ENCODE measurements around the gene UQCRC2. TPM values are rescaled to one million over a fixed set of nuclear protein-coding genes. Genes with fewer than 3 reads are reported as not detected.

UQCRC2 gene
- polyA plus RNA-seq, 1 donor from 2014 or later: 484 TPM

DNA sequence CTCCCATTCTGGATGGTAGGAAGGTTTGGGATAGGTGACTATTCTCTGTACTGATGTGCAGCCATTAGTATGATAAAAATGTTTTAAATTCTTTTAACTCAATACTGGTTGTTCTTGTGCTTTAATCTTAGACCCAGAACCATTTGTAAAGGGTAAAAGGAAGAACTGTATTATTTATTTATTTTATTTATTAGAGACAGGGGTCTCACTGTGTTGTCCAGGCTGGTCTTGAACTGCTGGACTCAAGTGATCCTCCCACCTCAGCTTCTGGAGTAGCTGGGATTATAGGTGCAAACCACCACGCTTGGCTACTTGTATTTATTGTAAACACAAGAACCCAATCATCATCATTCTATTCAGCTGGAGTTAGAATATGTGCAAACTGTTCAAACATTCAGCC, 52.6 kb downstream of the UQCRC2 start:
- TF ChIP-seq RAD21 (conservative IDR thresholded peaks at IDR 0.05) (no peak), EP300 (conservative IDR thresholded peaks at IDR 0.05; ENCODE audit: poor library complexity, severe bottlenecking) (no peak), MXI1 (conservative IDR thresholded peaks at IDR 0.05; ENCODE audit: poor library complexity, severe bottlenecking) (no peak), EZH2 (IDR thresholded peaks at IDR 0.05; ENCODE audit: borderline replicate concordance, insufficient read depth, low read length, poor library complexity, severe bottlenecking) (no peak), TAF1 (IDR thresholded peaks at IDR 0.05; ENCODE audit: low read depth) (no peak), POLR2AphosphoS5 (IDR thresholded peaks at IDR 0.05) (no peak)
- TF ChIP-seq, protein P1, sequence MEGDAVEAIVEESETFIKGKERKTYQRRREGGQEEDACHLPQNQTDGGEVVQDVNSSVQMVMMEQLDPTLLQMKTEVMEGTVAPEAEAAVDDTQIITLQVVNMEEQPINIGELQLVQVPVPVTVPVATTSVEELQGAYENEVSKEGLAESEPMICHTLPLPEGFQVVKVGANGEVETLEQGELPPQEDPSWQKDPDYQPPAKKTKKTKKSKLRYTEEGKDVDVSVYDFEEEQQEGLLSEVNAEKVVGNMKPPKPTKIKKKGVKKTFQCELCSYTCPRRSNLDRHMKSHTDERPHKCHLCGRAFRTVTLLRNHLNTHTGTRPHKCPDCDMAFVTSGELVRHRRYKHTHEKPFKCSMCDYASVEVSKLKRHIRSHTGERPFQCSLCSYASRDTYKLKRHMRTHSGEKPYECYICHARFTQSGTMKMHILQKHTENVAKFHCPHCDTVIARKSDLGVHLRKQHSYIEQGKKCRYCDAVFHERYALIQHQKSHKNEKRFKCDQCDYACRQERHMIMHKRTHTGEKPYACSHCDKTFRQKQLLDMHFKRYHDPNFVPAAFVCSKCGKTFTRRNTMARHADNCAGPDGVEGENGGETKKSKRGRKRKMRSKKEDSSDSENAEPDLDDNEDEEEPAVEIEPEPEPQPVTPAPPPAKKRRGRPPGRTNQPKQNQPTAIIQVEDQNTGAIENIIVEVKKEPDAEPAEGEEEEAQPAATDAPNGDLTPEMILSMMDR (IDR thresholded peaks at IDR 0.05; ENCODE audit: poor library complexity, severe bottlenecking): no peak
- TF ChIP-seq, protein P2, sequence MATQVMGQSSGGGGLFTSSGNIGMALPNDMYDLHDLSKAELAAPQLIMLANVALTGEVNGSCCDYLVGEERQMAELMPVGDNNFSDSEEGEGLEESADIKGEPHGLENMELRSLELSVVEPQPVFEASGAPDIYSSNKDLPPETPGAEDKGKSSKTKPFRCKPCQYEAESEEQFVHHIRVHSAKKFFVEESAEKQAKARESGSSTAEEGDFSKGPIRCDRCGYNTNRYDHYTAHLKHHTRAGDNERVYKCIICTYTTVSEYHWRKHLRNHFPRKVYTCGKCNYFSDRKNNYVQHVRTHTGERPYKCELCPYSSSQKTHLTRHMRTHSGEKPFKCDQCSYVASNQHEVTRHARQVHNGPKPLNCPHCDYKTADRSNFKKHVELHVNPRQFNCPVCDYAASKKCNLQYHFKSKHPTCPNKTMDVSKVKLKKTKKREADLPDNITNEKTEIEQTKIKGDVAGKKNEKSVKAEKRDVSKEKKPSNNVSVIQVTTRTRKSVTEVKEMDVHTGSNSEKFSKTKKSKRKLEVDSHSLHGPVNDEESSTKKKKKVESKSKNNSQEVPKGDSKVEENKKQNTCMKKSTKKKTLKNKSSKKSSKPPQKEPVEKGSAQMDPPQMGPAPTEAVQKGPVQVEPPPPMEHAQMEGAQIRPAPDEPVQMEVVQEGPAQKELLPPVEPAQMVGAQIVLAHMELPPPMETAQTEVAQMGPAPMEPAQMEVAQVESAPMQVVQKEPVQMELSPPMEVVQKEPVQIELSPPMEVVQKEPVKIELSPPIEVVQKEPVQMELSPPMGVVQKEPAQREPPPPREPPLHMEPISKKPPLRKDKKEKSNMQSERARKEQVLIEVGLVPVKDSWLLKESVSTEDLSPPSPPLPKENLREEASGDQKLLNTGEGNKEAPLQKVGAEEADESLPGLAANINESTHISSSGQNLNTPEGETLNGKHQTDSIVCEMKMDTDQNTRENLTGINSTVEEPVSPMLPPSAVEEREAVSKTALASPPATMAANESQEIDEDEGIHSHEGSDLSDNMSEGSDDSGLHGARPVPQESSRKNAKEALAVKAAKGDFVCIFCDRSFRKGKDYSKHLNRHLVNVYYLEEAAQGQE (IDR thresholded peaks at IDR 0.05; ENCODE audit: borderline replicate concordance): no peak
- Histone ChIP-seq H3K79me2 (replicated peaks; ENCODE audit: insufficient read depth, low read length) (peaks cover 6% of the 10 kb centered on the region), H3K27ac (ENCODE audit: low read length) (no peak overlapping the region), H3K9me3 (ENCODE audit: low read length) (no peaks in the 10 kb centered on the region), H3K4me2 (ENCODE audit: low read length) (no peak overlapping the region), H3K27me3 (ENCODE audit: insufficient read depth, low read depth, low read length) (no peaks in the 10 kb centered on the region), H3K9ac (ENCODE audit: low read length) (no peak overlapping the region), H4K20me1 (ENCODE audit: insufficient read depth) (no peaks in the 10 kb centered on the region), H3K9me2 (ENCODE audit: insufficient read depth, low read length) (no peaks in the 10 kb centered on the region), H3F3A (ENCODE audit: insufficient read depth, low read length, poor library complexity, severe bottlenecking) (no peaks in the 10 kb centered on the region), H2AFZ (ENCODE audit: low read depth, low read length) (no peak overlapping the region), H3K36me3 (ENCODE audit: insufficient read depth, low read length) (no peaks in the 10 kb centered on the region), H3K4me3 (ENCODE audit: low read length) (no peak overlapping the region)

DNA sequence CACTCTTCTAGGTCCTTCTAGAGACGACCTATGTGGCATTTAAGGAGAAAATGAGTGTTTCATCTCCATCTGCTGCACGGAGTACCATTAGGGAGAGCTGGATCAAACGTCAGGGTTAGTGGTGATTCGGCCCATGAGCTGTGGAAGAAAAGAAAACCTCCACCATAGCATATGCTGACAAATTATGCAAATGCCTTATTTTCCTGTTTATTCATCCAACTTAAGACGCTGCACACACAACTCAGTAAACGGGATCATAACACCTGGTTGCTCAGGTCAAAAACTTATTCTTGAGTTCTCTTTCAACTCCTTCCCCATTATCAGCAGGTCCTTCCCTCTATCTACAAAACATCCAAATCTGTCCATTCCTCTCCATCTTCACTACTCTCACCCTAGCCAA, 53.5 kb downstream of the UQCRC2 start:
- Histone ChIP-seq H2AFZ (ENCODE audit: low read depth, low read length) (peak overlapping the region; percentile 95), H3K27ac (ENCODE audit: low read length) (peak overlapping the region; percentile 81)

More for the DNA sequence above, 53.5 kb downstream of the UQCRC2 start:
- Histone ChIP-seq H3K9me2 (ENCODE audit: insufficient read depth, low read length) (no peaks in the 10 kb centered on the region), H3F3A (ENCODE audit: insufficient read depth, low read length, poor library complexity, severe bottlenecking) (no peaks in the 10 kb centered on the region), H3K4me3 (ENCODE audit: low read length) (peak overlapping the region; percentile 81), H4K20me1 (ENCODE audit: insufficient read depth) (no peaks in the 10 kb centered on the region), H3K4me2 (ENCODE audit: low read length) (peak overlapping the region; percentile 84), H3K9me3 (ENCODE audit: low read length) (no peaks in the 10 kb centered on the region), H3K79me2 (replicated peaks; ENCODE audit: insufficient read depth, low read length) (peaks cover 13% of the 10 kb centered on the region), H3K36me3 (ENCODE audit: insufficient read depth, low read length) (no peaks in the 10 kb centered on the region), H3K9ac (ENCODE audit: low read length) (peak overlapping the region; percentile 91), H3K27me3 (ENCODE audit: insufficient read depth, low read depth, low read length) (no peaks in the 10 kb centered on the region)
- TF ChIP-seq POLR2AphosphoS5 (IDR thresholded peaks at IDR 0.05) (no peak), TAF1 (IDR thresholded peaks at IDR 0.05; ENCODE audit: low read depth) (no peak), SMC3 (conservative IDR thresholded peaks at IDR 0.05; ENCODE audit: poor library complexity) (no peak), EZH2 (IDR thresholded peaks at IDR 0.05; ENCODE audit: borderline replicate concordance, insufficient read depth, low read length, poor library complexity, severe bottlenecking) (no peak)
- TF ChIP-seq, protein P1 (IDR thresholded peaks at IDR 0.05; ENCODE audit: poor library complexity, severe bottlenecking): no peak

All from neural cell (in vitro differentiated cells).